Lower leg skin (tissue), 4 donors: ENCODE data around the gene CDH3. TPM values are rescaled to one million over a fixed set of nuclear protein-coding genes. Genes with fewer than 3 reads are reported as not detected.

Source experiments
- DNase-seq, 2 donors: peaks; one replicate each; pipeline ENCODE4 v3.0.0-alpha.2; 2019; ENCODE audit warnings: low spot score in 2 of 2
- H3K4me3 ChIP-seq: fragments of 200-600 bp; sonication (generic); 2 replicates; pipeline ENCODE4 v1.5.1; 2017; ENCODE audit warnings: mild to moderate bottlenecking, low read depth; ENCODE audit not compliant: poor library complexity, severe bottlenecking
- CTCF ChIP-seq, 3 donors: fragments of 450-650 bp; IDR thresholded peaks; one replicate each; pipeline ENCODE4 v1.5.1; 2016; ENCODE audit warnings: antibody characterized with exemption in 3 of 3, mild to moderate bottlenecking in 3 of 3, moderate library complexity in 2 of 3
- POLR2A ChIP-seq, 2 donors: fragments of 450-650 bp; IDR thresholded peaks; one replicate each; pipeline ENCODE4 v1.6.1; 2016 to 2017; ENCODE audit warnings: antibody characterized with exemption in 2 of 2, mild to moderate bottlenecking in 1 of 2, moderate library complexity in 1 of 2
- WGBS, 2 donors: methylation state at CpG; one replicate each; pipeline ENCODE4 v1.1.5; 2018; 5-methylcytosine and 5-hydroxymethylcytosine counted together
- intact Hi-C: fragments of 100-400 bp; cut with DNase I; formaldehyde crosslinking; loops from one replicate; pipeline ENCODE4 v1.15.0; 2023; ENCODE audit warnings: low total_unique reads
- total RNA-seq, 4 donors: library from RNA; depleted of rRNA; stranded (reverse); fragments of >200 nt; gene quantifications; one replicate each; pipeline ENCODE4 v1.1.0, GENCODE V29; 2016

Gene CDH3
- total RNA-seq, 4 donors from 2014 or later, result 34.1 to 43.9 (median 39.7) TPM

- TF ChIP-seq CTCF (IDR thresholded peaks at IDR 0.05) (no peak), POLR2A (IDR thresholded peaks at IDR 0.05) (no peak)
- no peak for DNase-seq
- H3K4me3 ChIP-seq, result no peak overlapping the region
- intact Hi-C loops, result no loop called here
- WGBS, 2 donors, result 98 to 100% methylated on average over 2 of the region's 2 CpGs
Measured at GRCh38 chr16:68734782-68735181, 89.7 kb downstream of the CDH3 start.

- intact Hi-C loops, result no loop called here
- WGBS, 2 donors, result 81 to 85% methylated on average over 12 of the region's 12 CpGs
- H3K4me3 ChIP-seq, result no peak overlapping the region
- no peak for DNase-seq
- TF ChIP-seq POLR2A (IDR thresholded peaks at IDR 0.05) (no peak), CTCF (IDR thresholded peaks at IDR 0.05) (no peak)
Measured at GRCh38 chr16:68736561-68736960, 91.5 kb downstream of the CDH3 start.

- no peak for TF ChIP-seq CTCF (IDR thresholded peaks at IDR 0.05)
- TF ChIP-seq POLR2A (IDR thresholded peaks at IDR 0.05), result no peak
- WGBS, 2 donors, result 2 to 3% methylated on average over 25 to 26 of the region's 63 CpGs
- intact Hi-C loops, result no loop called here
- peak within 1 kb of the TSS; percentile 40 for H3K4me3 ChIP-seq
- peak; percentile 71 to 92 for DNase-seq
Measured at GRCh38 chr16:68737046-68737729, 92.1 kb downstream of the CDH3 start, which contains the start of gene CDH1. CDH1 (plus strand) TSS chr16:68737292; CDS start chr16:68737416, 124 bp downstream.

GRCh38 chr16:68737730-68738629 is 92.9 kb downstream of the CDH3 start:
- intact Hi-C loops, result no loop called here
- DNase-seq, result no peak
- no peak for TF ChIP-seq CTCF (IDR thresholded peaks at IDR 0.05)
- TF ChIP-seq POLR2A (IDR thresholded peaks at IDR 0.05), result no peak
- 2 to 4% methylated on average over 38 to 47 of the region's 58 CpGs for WGBS, 2 donors
- H3K4me3 ChIP-seq, result peak overlapping the region; percentile 40

GRCh38 chr16:68739964-68740627 is 95.0 kb downstream of the CDH3 start:
- 51 to 52% methylated on average over 7 of the region's 7 CpGs for WGBS, 2 donors
- TF ChIP-seq POLR2A (IDR thresholded peaks at IDR 0.05) (no peak), CTCF (IDR thresholded peaks at IDR 0.05) (no peak)
- no peak overlapping the region for H3K4me3 ChIP-seq
- intact Hi-C loops, result no loop called here
- DNase-seq, result no peak
